ENCODE data around the gene MYCBPAP. TPM values are rescaled to one million over a fixed set of nuclear protein-coding genes. Genes with fewer than 3 reads are reported as not detected.

The MYCBPAP gene
- total RNA-seq, 3 donors from 2014 or later: 1.6 to 3.4 (median 2.4) TPM

- H3K4me1 ChIP-seq (ENCODE audit: low read depth): peaks cover 30% of the 10 kb centered on the region
These were observed 52.9 kb downstream of the MYCBPAP start for GRCh38 chr17:50560931-50561745.

GRCh38 chr17:50561746-50562141 is 53.5 kb downstream of the MYCBPAP start:
- H3K4me1 ChIP-seq (ENCODE audit: low read depth): peaks cover 30% of the 10 kb centered on the region
- no peaks in the 10 kb centered on the region for H3K36me3 ChIP-seq (ENCODE audit: low read depth)
- intact Hi-C loops (cut with DNase I, micrococcal nuclease): no loop called here
- no peaks in the 10 kb centered on the region for H3K9me3 ChIP-seq
- no peak for TF ChIP-seq CTCF (IDR thresholded peaks at IDR 0.05)
- DNase-seq (no peak), ATAC-seq (no peak)
- H3K4me3 ChIP-seq: no peak overlapping the region

More at GRCh38 chr17:50560931-50561745, 52.9 kb downstream of the MYCBPAP start:
- Histone ChIP-seq H3K4me3 (no peak overlapping the region), H3K36me3 (ENCODE audit: low read depth) (no peaks in the 10 kb centered on the region), H3K9me3 (no peaks in the 10 kb centered on the region)
- TF ChIP-seq CTCF (IDR thresholded peaks at IDR 0.05): no peak
- ATAC-seq: no peak
- intact Hi-C loops (cut with DNase I, micrococcal nuclease): no loop called here
- DNase-seq: no peak

GRCh38 chr17:50562242-50563091 is 54.2 kb downstream of the MYCBPAP start:
- TF ChIP-seq CTCF (IDR thresholded peaks at IDR 0.05): no peak
- Histone ChIP-seq H3K36me3 (ENCODE audit: low read depth) (no peaks in the 10 kb centered on the region), H3K4me1 (ENCODE audit: low read depth) (peaks cover 28% of the 10 kb centered on the region), H3K9me3 (no peaks in the 10 kb centered on the region), H3K4me3 (no peak overlapping the region)
- intact Hi-C loops (cut with DNase I, micrococcal nuclease): no loop called here
- ATAC-seq (no peak), DNase-seq (no peak)

GRCh38 chr17:50563092-50563511 is 54.9 kb downstream of the MYCBPAP start:
- H3K4me3 ChIP-seq: no peak overlapping the region
- H3K36me3 ChIP-seq (ENCODE audit: low read depth): no peaks in the 10 kb centered on the region
- H3K9me3 ChIP-seq: no peaks in the 10 kb centered on the region
- intact Hi-C loops (cut with DNase I, micrococcal nuclease): no loop called here
- no peak for TF ChIP-seq CTCF (IDR thresholded peaks at IDR 0.05)
- no peak for DNase-seq
- peaks cover 28% of the 10 kb centered on the region for H3K4me1 ChIP-seq (ENCODE audit: low read depth)
- no peak for ATAC-seq

DNA sequence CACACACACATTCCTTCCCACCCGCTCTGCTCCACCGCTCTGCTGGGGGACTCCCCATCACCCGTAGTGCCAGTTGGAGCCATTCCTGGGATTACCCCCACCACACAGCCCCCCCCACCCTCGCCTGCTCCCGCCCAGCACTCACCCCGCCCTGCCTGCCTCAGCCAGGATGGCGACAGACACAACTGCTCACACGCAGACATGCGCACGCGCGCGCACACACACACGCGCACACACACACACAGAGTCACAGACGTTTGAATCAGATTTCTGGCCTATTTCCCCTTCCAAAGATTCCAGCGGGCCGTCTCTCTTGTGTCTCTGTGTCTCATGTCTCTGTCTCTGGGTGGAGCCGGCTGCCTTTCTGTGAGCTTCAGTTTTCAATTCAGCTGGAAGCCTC is 56.7 kb downstream of the MYCBPAP start:
- Histone ChIP-seq H3K9me3 (no peaks in the 10 kb centered on the region), H3K4me1 (ENCODE audit: low read depth) (peaks cover 16% of the 10 kb centered on the region), H3K36me3 (ENCODE audit: low read depth) (no peaks in the 10 kb centered on the region), H3K4me3 (no peak overlapping the region)
- no peak for TF ChIP-seq CTCF (IDR thresholded peaks at IDR 0.05)
- DNase-seq (peak; percentile 49 to 70 (median 56)), ATAC-seq (peak; percentile 28)
- intact Hi-C loops (cut with DNase I, micrococcal nuclease): no loop called here

All from mucosa of descending colon (tissue), 3 donors.